Right hindlimb (tissue), 1 donor: ENCODE results near the gene HOXA4.

Experiments
- DNase-seq: peaks from one replicate; pipeline ENCODE4 v3.0.0-alpha.2; 2018

Gene HOXA4

DNA sequence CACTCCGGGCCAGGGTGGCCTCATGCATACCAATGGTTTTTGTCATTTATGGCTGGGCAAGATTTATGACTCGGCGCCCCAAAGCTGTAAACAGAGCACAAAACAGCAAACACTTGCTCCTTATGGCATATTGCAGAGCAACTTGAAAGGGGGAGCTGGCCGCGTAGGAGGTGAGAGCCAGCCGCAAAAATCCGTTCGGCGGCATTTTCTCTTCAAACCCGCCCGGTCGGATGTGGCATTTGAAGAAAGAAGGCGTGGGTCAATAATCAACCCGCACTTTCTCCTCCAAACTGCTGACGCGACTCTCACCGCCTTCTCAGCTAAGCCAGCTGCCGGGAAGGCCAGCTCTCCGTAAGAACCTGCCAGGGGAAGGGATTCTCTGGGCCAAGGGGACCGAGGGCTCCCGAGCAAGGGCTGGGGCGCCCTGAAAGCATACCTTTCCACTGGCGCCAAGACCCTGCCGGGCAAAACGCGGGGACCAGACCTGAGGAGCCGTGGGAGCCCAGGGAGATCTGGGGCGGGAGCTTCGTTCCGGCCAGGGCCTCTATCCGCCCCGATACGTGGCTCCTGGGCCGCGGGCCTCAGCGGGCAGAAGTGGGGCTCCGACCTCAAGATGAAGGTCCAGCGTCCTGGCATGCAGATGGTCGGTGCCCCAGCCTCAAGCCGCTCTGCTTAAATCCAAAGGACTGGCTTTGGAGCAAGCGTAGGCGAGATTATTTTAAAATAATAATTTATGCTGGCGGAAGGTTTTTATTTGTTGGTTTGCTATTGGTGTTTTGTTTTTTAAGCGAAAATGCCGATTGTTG is 15.1 kb downstream of the HOXA4 start:
- DNase-seq: peak; percentile 46

DNA sequence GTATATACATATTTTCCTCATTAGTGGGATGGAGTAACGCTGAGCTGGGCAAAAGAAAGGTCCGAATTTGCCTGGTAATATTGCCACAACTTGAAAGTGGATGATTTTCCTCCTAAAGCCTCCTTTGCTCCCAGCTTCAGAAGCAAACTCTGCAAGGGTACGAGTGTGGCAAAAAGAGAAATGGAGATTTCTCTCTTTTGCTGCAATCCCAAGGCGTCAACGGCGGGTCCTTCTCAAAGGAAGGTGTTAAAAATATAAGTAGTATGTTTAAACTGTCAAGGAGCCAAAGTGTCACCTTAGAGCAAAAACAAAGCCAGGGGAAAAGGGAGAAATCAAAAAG is 15.7 kb downstream of the HOXA4 start:
- DNase-seq: no peak

DNA sequence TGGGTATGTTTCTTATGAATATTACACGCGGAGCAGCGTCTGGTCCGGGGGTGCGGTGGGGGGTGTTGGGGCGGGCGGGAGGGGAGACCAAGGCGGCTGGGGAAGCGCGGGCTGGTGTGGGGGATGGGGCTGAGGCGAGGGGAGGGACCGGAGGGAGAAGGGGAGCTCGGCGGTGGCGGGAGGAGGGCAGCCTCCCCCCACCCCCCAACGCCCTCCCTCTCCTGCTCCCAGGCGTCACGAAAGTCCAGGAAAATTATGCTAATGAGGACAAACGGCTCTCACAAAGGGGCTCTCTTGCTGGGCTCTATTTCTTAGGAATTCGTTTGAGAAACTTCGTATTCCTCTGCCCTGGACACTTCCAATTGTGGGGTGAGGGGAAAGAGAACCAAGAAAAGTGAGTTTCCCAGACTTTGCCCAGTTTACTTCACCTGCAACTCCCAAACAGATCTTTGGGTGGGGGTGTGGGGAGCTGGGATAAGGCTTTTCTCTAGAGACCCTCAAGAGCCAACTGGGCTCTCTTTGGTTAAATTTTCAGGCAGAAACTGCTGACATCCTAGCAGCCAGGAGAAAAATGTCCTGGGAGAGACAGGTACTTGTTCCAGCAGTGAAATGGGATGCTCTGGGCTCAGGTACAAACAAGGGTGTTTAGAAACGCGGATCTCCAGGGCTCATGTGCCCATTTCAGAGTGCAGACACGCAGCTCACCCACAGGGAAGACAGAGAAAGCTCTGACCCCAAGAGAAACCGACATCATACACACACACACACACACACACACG is 16.4 kb downstream of the HOXA4 start:
- peak; percentile 63 for DNase-seq

DNA sequence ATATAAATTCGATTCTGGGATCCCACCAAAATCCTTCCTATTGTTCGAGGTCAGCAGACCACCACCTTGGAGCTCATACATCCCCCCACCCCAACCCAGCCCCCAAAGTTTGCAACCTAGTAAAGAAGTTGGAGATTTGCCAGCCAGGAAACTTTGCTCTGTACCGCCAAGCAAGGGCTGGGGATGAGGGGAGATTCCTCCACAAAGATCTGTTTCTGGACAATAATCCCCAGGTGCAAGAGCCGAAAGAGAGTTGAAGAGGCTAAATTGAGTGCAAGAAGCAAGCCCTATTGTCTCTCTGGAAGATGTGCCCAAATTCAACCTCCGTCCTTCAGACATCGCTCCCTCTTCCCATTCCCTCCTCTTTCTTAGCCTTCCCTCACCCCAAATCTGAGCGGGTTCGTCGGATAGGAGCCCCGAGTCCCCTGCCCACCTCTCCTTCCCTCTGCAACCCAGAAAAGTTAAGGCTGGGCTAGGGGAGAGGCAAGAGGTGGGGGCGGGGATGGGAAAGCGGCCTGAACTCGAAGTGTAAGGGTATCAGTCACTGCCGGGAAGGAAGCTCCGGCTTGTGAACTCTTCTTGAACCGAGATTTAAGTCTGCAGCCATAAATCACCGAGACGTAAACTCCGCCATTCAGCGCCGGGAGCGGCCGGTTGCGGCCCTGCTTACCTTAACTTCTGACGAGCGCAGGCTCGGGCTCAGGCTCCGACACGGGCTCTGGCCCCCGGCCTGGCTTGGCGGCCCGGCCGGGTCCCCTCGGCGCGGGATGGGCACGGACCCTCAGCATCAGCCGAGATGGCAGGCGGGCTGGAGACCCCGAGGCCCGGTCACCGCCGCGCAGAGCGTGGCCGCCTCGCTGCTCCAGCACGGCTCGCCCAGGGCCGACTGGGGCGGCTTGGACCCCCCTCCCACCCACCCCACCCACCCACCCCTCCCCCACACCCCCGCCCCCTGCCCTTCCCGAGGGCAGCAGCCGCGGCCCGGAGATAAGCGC is 17.3 kb downstream of the HOXA4 start:
- peak; percentile 79 for DNase-seq

DNA sequence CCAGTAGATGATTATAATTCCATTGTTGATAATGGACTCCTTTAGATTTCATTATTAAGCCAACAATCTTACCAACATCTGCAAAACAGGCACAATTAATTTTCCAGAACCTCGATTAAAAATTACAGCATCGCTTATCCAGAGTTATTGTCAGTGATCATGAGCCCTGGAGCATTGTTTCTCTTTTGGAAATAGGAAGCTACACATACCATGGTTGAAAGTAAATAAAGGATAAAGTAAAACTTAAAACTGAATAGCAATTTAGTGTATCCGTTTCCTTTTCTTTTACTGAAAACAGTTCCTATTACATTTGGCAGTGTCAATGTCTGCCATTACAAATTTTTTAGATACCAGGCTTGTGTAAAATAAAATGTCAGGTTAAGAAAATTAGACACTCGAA is 18.2 kb downstream of the HOXA4 start:
- no peak for DNase-seq

DNA sequence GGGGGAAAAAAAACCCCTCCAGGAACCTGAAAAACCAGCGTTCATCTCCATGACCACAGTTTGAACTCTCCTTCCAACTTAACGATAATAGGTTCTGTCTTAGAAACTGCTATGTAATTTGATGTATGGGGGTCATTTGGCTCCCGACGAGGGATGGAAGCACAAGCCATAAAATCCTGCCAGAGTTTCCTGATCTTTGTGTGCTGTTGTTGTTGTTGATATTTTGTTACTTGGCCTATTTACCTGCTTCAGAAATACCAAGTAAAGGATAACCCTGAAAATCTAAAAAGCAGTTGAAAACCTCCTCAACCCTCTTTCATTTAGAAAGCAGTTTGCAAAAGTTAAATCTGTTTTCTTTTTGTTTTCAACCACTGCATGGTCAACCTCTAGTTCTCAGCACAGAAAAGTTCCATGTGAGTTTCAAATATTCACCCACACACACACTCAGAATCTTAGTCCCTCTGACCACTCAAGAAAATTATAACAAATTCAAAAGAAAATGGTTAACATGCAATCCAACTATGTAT is 18.7 kb downstream of the HOXA4 start:
- DNase-seq: no peak

DNA sequence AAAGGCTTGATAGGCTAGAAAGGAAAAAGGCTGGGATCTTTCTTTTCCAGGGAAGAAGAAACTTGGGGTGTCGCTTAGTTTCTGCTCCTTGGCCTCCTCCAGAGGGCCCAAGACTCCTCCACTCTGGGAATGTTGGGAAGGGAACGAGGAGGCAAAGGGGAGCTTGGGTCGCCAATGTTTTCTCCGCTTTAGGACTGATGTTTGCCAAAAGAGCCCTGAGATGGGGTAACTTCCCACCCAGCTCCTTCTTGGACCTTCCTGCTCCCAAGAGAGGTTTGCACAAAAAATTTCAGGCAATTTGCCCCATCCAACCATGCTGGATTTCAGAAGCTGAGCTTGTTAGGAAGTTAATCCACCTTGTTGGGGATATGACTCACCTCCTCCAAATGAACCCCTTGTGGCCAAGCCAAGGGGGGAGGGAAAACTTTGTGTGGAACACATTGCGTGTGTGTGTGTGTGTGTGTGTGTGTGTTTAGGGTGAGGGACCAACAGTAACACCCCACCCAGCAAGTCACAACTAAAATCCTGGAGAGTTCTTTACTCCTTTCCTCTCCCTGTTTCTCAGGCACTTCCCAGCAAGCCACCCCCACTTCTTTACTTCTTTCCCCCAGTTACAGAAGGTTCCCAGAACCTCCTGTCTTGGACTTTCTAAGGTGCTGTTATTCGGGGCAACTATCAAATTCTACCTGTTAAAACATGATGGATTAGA is 19.4 kb downstream of the HOXA4 start:
- peak; percentile 50 for DNase-seq

DNA sequence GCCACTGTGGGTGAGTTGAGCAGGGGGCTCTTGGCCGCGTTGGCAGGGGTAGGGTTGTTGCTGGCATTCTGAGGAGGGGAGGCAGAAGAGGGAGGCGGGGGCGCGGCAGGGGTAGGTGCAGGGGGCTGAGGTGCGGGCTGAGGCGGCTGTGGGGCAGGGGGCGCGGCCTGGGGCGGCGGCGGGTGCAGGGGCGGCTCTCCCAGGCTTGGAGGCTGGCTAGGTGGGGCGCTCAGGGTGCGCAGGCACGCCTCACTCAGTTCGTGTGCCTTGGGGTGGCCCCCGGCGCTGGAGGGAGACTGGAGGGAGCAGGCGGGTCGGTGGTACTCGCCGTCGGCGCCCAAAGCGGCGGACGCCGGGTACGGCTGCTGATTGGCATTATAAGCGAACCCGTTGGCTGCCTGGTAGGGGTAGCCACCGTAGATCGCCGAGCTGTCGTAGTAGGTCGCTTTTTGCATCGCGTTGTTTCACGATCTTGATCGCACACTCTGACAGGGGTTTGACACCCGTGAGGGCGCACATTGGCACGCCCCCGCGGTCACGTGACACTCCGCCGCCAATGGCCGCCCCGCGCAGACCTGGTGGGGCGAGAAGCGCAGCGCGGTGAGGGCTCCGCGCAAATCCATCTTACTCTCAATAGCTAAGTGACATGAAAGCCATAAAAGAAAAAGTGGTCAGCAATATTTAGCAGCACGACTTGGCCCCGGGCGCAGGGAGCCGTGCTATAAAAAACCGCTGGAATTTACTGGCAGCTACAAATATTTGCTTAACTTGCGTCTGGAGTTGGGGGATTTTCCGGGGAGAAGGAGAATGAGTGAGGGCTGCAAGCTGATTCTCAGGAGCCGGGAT is 20.1 kb downstream of the HOXA4 start:
- DNase-seq: peak; percentile 80

DNA sequence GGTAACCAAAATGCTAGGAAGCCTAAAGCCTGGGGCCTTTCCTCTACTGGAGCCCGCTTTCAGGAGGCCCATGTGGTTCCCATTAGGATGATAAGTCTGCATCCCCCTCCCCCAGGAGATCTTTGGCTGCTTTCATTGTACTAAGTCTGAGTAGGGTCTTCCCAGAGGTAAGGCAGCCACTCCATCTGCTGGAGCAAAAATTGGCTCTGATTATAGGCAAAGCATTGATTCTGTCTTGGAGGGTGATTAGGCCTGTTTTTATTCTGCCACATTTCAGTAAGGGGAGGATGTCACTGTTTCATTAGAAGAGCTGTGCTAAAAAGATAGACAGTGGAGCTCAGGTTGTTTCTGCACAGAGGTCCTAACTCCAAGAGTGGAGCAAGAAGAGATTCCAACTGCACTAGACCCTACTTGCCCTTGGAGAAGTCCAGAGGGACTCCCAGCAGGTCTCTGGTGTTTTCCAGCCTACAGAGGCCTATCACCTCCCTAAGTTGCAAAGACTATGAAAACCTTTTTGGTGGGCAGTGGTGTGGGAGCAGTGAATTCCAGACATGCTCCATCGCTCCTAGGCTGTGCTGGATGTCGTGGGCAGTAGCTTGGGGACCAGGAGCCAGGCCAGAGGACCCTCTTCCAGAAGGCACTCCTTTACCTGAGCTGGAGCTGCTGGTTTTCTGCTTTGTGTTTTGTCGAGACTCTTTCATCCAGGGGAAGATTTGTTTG is 20.9 kb downstream of the HOXA4 start:
- peak; percentile 48 for DNase-seq

DNA sequence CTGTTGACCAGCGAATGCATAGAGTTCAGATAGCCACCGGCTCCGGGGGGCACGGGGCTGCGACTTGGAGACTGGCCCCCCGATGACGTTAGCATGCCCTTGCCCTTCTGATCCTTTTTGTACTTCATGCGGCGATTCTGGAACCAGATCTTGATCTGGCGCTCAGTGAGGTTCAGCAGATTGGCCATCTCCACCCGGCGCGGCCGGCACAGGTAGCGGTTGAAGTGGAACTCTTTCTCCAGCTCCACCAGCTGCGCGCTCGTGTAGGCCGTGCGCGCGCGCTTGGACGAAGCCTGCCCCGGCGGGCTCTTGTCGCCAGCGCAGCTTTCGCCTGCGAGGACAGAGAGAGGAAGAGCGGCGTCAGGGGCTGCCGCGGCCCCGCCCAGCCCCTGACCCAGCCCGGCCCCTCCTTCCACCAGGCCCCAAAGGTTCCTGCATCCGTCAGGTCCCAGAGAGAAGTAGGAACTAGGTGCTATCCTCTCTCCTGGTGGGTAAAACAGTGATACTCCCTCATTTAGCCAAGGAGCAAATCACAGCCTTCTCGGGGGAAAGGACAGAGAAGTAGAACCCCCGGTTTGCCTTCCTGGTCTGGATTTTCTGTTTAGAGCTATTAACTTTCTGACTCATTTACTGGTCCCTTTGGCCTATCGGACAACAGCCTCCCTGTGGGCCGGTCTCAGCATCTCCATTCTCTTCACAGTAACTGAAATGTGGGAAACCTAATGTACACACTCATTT is 22.0 kb downstream of the HOXA4 start:
- peak; percentile 43 for DNase-seq

DNA sequence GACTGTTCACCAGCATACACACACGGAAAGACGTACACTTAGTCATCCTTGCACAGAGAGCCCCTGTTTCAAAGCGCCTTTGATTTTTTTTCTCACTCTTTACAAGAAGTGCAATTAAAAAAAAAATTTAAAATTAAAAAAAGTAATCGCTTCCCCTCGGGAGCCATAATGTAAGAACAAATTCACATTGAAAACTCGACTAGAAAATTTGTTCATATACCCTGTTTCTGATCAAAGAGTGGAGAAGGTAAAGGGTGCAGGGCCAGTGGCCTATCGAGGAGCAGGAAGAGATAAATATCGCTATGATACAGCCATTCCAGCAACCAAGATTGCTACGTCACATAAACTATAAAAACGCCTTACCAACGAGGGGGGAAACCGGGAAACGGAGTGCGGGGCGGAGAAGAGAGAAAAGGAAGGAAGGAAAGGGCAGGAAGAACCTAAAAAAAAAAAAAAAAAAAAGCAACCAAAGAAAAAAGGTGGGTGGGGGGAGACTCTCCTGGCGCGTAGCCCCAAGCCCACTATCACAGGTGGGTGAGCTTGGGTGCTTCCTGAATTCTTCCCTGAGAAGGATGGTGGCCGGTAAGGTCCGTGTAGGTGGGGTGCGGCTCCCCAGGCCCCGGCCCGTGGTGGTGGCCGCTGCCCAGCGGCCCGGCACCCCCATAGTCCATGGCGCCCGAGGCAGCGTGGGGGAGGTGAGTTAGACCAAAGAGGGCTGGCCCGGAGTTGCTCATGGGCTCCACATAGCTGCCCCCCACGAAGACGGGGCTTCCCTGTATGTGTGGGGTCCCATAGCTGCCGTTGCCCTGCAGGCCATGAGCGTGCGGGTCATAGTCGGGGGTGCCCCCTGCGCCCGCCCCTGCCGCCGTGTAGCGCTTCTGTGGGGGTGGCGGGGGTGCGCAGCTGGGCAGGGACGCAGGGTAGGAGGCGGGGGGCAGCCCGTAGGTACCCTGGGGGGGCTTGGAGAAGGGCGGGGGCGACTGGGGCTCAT is 22.9 kb downstream of the HOXA4 start:
- no peak for DNase-seq

DNA sequence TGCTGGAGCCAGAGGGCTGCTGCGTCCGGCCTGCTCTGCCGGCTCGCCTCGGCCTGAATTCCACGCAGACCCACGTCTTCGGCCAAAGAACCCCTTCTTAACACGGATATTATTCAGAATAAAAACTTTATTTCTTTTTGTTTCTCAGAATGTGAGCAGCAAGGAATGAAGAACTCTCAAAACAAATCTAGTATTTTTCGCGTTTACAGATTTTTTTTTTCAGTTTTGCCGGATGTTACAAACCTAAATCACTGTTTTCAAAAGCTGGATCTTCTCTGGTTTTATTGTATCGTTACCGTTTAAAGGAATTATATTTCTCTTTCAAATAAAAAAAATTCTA is 23.7 kb downstream of the HOXA4 start:
- DNase-seq: no peak

DNA sequence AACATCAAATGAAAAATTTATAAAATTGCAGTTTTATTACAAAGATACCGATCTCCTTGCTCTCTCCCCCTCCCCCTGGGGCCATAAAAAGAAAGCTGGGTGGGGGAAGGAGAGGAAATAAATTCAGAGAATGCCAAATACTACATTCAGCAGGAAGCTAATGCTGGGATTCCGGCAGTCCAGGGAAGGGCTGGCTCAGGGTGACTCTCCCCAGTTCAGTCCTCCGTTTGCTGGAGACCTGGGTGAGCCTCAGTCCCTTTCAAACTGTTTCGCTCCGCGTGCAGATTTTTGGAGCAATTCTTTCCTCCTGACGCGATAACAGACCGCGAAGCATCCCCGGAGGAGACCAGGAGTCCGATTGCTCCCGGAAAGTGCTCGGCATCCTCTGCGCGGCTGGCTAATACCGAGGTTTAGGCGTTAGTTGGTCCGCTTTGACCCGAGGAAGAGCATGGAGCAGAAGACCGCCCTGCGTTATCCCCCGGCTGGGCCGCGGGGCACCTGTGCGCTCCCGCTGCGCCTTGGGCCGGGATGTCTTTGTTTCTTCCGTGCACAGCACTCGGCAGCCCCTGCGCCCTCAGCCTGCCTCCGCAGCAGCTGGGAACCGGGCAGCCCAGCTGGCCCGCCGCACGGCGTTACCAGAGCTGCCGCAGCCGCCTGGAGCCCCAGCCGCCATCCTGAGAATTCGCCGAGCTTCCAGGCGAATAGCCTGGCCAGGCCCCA is 24.2 kb downstream of the HOXA4 start:
- DNase-seq: peak; percentile 63

DNA sequence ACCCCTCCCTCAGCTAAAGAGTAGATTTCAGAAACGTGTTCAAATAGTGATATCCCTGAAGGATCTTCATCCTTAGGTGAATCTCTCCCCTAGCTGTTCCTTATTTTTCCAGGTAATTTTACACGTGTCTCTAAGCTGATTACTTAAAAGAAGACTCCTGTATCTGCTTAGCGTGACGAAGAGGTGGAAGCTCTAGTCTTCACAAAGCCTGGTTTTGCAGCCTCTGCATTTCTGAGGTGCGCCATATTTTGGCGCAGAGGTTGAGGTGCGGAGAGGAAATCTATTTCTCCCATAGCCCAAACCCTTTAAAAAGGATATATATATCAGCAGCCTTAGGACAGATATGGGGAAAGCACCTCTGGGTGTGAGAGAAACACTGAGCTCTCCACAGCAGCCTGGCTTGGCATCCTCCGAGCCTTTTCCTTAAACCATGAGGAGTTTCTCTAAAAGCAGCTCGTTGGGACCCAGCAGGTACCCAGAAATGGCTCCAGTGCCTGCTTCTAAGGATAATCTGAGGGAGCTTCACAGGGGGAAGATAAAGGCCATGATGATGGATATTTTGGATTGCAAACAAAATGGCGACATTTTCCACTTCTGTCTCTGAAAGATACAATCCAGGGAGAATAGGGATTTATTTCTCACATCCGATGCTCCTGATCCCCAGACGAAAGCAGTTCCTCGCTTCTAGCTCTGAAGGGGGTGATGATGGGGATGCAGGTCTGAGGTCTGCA is 25.1 kb downstream of the HOXA4 start:
- DNase-seq: no peak

DNA sequence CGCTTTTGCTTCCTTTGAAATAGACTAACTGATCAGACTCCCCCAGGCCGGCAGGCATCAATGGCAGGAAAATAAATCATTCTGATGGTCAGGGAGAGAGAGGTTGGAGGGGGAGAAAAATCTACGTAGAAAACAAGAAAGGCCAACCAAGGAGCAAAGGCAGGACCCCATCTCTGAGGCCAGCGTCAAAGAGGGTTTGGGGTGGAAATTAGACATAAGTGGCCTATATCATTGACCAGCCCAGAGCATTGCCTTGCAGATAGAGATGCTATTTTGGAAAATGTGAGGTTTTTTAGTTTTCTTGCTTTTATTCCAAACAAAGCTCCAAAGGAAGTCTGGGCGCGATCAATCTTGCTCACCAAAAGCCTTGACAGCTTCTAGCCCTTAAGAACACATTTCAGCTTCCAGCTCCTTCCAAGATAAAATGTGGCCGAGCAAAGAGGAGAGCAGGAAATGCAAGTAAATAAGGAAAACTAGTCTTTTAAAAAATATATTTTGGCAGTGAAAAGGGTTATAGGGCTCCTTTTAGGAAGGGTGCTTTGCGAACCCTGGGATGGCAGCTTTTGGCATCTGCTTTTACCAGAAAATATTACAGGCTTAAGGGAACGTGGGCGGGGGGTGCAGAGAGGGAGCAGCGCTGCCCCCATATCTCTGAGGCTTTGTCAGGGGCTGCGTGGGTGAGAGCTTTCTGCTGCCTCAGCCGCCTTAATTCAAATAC is 26.1 kb downstream of the HOXA4 start:
- DNase-seq: peak; percentile 35

DNA sequence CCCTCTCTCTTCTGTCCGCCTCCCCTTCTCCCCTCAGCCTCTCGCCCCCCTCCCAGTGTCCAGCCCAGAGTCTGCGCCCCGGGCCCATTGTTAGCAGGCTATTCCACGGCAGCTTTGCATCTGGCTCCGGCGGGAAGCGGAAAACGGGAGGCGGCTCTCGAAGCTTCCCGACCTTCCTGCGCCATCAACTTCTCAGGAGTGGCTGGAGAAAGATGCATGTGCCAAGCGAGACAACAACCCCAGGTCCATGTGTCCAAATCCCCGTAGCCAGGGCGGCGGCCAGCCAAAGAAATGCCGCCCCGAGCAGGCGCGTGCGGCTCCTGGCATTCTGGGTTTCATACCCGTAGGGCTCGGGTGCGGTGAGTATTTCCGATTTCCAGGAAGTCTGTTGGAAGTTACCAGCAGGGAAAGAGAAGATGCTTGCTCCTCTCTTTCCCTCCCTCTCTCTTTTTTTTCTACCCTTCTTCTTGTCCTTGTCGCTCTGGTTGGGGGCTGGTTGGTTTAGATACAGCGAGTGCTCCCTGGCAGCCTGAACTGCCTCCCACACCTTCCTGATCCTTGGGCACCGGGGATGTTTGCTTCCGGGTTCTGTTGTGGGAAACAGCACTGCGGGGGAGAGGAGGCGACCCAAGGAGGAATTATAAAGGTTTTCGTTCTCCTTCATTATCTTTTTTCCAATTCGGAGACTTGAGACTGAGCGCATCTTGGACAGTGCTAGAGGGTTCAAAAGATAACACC is 26.9 kb downstream of the HOXA4 start:
- DNase-seq: peak; percentile 30
